Stimulated activated naive CD8-positive, alpha-beta T cell treated with anti-CD3 and anti-CD28 coated beads, Interleukin-15, Interleukin-2, amounts not matched to agents 100 U/mL and 50 U/mL, for 24 hours (primary cell): ENCODE results near the gene HAUS5.

Experiments
- ATAC-seq: fragments of 150-1000 bp; cut with Tn5 transposase; one replicate; pipeline ENCODE4 v1.10.0; 2021
- DNase-seq: peaks from one replicate; pipeline ENCODE4 v3.0.0; 2021

The HAUS5 gene

GRCh38 chr19:35607661-35608060 lies 4.9 kb upstream of the HAUS5 start:
- ATAC-seq (no peak), DNase-seq (no peak)

GRCh38 chr19:35608251-35608650 lies 4.3 kb upstream of the HAUS5 start:
- DNase-seq (no peak), ATAC-seq (no peak)

DNA sequence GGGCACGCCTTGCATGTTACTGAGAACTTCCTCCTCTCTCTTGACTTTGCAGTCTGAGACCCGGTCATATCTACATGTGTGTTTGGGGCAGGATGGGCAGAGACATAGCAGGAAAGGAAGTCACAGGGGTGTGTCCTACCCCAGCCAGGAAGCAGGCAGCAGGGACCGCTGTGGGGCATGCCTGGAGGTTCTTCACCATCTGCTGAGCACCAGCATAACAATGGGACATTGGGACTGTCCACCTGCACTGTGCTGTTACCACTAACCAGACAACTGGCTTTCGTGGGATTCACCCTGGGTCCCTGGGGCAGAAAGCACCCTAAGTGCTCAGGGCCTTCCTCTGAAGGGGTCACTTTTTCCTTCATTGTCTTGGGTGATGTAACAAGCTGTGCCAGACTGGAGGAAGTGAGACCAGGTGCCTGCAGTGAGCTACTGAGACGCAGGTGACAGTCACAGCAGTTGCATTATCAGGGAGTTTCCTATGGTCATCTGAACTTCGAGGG lies 2.6 kb upstream of the HAUS5 start:
- ATAC-seq (no peak), DNase-seq (no peak)

DNA sequence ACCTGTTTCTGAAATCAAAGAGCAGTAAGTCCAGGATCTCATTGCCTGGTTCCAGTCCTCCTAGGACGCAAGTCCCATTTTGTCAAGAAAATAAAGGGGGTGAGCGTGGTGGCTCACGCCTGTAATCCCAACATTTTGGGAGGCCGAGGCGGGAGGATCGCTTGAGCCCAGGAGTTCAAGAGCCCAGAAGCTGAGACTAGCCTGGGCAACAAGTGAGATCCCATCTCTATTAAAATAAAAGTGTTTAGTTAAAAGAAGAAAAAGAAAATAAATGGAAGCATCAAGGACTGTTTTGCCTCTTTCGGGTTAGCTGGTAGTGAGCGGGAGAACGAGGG lies 344 bp upstream of the HAUS5 start:
- DNase-seq (no peak), ATAC-seq (no peak)

DNA sequence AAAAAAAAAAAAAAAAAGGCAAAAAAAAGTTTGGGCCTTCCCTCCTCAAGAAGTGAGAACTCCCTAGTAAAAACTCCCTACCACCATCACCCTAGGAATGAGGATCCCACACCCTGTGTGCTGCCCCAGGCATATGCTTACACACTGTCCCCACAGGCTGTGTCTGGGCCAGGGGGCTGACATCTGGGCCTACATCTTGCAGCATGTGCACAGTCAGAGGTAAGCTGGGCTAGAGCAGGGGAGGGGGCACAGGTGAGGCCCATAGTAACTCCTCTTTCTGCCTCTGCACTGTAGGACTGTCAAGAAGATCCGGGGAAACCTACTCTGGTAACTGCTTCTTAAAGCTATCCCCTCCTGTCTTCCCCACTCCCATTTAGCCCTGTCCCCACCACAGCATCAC lies 1.0 kb downstream of the HAUS5 start:
- DNase-seq (no peak), ATAC-seq (no peak)

DNA sequence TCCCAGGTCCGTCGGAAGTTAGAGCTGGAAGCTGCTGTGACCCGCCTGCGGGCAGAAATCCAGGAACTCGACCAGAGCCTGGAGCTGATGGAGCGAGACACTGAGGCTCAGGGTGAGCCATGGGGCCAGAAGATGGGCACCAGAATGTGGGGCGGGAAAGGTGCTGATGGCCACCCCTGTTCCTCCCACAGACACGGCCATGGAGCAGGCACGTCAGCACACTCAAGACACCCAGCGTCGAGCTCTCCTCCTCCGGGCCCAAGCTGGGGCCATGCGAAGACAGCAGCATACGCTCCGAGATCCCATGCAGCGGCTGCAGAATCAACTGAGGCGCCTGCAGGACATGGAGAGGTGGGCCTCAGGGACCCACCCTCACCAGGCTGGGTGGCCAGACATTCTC lies 2.5 kb downstream of the HAUS5 start:
- no peak for DNase-seq

GRCh38 chr19:35618857-35619256 lies 6.3 kb downstream of the HAUS5 start:
- ATAC-seq (no peak), DNase-seq (no peak)

More for the DNA sequence above, 2.5 kb downstream of the HAUS5 start:
- no peak for ATAC-seq

GRCh38 chr19:35619290-35619923 lies 6.9 kb downstream of the HAUS5 start:
- ATAC-seq (no peak), DNase-seq (no peak)

DNA sequence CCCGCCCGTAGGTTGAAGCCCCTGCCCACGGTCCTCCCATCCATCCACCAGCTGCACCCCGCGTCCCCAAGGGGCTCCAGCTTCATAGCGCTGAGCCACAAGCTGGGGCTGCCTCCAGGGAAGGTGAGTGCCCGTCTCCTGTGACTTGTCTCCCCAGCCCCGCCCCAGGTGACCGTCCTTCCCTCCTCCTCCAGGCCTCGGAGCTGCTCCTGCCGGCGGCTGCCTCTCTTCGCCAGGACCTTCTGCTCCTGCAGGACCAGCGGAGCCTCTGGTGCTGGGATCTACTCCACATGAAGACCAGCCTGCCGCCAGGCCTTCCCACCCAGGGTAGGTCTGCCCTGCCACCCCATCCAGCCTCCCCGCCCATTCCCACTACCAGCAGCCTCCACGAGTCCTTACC lies 7.5 kb downstream of the HAUS5 start:
- DNase-seq (no peak), ATAC-seq (no peak)

DNA sequence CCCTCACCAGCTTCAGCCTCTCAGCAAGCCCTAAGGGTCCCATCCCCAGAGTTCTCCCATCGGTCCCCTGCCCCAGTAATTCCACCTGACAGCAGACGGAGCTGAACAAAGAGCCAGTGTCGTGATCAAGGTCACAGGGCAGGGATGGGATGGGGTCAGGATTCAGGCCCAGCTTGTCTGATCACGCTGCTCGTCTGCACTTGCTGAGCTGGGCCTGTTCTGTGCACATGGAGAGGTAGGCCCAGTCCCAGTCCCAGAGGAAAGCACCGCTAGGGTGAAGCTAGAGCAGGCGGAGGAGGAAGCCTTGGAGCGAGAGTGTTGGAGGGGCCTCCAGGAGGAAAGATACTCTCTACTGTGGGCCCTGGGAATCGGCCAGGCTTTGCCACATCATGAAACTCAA lies 9.2 kb downstream of the HAUS5 start:
- ATAC-seq (no peak), DNase-seq (no peak)

DNA sequence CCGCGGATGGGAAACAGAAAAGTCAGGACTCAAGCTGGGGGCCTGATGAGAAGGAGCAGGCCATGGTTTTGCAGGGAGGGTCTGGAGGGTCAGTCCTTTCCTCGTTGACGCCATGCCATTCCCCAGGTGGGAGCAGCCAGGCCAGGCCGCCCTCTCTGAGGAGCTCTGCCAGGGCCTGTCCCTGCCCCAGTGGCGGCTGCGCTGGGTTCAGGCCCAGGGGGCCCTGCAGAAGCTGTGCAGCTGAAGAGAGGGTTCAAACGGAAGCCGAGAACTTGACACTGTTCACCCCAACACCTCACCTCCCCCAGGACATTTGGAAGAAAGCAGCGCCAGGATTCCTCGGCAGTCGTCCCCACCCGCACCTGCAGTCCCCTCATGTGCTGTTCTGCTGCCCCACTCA lies 10.2 kb downstream of the HAUS5 start:
- no peak for DNase-seq
- ATAC-seq: no peak

- DNase-seq (no peak), ATAC-seq (no peak)
Observed at GRCh38 chr19:35623327-35624010, 10.9 kb downstream of the HAUS5 start.

DNA sequence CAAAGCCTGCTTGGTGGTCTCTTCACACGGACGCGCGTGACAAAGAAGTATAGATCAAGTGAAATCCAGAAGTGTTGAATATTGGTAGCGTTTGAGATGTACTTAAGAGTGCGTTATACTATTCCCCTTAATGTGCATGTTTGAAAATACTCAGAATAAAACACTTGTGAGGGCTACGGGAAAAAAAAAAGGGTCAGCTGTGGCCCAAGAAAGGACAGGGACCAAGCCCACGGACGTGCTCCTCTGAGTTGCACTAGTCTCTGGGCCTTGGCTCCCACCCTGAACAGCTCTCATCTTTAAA lies 15.7 kb downstream of the HAUS5 start:
- no peak for DNase-seq
- ATAC-seq: peak; percentile 17

DNA sequence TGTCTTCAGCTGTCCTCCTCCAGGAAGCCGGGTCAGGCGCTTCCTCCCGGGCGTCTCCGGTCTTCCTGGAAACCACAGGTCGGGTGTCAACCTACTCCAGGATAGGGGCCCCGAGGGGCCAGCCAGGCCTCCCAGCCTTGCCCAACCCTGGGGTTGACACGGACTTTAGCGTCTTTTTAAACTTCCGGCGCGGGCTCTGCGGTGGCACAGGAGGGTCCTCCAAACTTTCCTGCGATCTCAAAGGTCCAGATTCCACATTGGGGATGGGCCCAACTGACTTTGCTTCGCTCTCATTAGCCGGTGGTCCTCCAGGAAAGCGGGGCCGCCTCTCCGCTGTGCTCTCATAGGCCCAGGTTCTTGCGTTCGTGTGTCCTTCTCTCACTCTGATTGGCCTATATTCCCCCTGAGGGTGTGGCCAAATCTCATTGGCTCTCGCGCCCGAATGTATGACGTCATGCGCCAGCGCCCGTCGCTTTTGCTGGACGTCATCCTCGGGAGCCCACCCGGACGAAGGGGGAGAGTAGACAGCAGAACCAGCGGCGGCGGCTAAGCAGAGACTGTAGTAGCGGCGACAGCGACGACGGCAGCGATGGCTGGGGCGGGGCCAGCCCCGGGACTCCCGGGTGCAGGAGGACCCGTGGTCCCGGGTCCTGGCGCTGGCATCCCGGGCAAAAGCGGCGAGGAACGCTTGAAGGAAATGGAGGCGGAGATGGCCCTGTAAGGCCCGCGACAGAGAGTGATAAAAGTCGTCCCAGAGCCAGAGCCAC lies 16.2 kb downstream of the HAUS5 start, which contains the start of gene RBM42:
Gene RBM42, plus strand, starts transcription at position 472 of the 767 bp plus-strand sequence. Its CDS starts 118 bp downstream, at position 590.
- ATAC-seq: peak; percentile 100

GRCh38 chr19:35629332-35629633 lies 16.7 kb downstream of the HAUS5 start:
- ATAC-seq (no peak), DNase-seq (no peak)

More for the DNA sequence above, 16.2 kb downstream of the HAUS5 start, which contains the start of gene RBM42:
- DNase-seq: peak; percentile 98

DNA sequence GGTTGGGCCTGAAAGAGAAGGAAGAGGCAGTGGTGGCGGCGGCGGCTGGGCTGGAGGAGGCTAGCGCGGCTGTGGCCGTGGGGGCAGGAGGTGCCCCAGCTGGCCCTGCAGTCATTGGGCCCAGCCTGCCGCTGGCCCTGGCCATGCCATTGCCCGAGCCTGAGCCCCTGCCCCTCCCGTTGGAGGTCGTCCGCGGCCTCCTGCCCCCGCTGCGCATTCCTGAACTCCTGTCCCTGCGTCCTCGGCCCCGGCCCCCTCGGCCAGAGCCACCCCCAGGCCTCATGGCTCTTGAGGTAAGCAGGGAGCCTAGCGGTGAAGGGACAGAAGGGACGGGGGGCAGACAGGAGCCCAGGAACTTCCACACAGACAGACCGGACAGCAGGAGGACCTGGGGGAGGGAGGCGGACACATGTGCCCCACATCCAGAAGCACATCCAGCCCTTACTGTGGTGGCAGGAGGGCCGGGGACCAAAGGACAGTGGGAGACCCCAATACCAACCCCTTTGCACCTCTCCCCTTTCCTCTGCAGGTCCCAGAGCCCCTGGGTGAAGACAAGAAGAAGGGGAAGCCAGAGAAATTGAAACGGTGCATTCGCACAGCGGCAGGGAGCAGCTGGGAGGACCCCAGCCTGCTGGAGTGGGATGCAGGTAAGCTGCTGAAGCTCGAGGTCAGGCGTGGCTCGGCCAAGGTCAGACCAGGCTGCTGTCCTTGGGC lies 21.3 kb downstream of the HAUS5 start:
- no peak for ATAC-seq
- no peak for DNase-seq

GRCh38 chr19:35636651-35637050 lies 24.1 kb downstream of the HAUS5 start:
- DNase-seq: no peak
- ATAC-seq: no peak

- ATAC-seq (no peak), DNase-seq (no peak)
Observed at GRCh38 chr19:35637165-35637564, 24.6 kb downstream of the HAUS5 start.

DNA sequence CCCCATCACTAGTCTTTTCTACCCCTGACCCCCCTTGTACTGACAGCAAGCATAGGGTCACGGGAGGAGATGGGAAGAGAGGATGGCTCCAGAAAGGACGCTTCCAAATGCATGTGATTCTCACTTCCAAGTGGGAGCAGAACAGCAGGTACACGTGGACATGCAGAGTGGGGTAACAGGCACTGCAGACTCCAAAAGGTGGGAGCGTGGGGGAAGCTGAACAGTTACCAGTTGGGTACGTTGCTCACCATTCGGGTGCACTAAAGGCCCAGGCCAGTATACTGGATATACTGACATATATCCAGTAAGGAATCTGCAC lies 26.7 kb downstream of the HAUS5 start:
- no peak for DNase-seq
- ATAC-seq: no peak

DNA sequence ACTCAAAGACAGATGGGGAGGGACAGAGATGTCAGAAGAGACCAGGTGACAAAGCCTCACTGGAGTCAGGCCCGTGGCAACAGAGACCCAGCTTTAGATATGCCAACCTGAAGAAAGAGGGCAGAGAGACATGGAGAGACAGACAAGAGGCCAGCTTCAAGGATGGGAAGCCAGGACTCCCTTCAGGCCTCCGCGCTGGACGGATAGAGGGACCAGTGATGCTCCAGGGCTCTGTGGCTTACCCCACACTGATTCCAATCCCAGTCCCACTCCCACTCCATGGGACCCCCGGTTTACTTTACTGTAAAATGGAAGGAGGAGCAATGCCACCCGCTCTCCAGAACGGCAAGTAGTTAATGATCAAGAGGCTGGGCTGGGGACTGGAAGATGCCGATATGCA lies 27.3 kb downstream of the HAUS5 start:
- DNase-seq: no peak
- ATAC-seq: no peak

GRCh38 chr19:35641515-35642151 lies 29.1 kb downstream of the HAUS5 start, which contains the start of gene ETV2:
ETV2 (plus strand) TSS chr19:35641745; CDS start chr19:35642461, 716 bp downstream.
- DNase-seq: peak; percentile 77
- ATAC-seq: no peak

DNA sequence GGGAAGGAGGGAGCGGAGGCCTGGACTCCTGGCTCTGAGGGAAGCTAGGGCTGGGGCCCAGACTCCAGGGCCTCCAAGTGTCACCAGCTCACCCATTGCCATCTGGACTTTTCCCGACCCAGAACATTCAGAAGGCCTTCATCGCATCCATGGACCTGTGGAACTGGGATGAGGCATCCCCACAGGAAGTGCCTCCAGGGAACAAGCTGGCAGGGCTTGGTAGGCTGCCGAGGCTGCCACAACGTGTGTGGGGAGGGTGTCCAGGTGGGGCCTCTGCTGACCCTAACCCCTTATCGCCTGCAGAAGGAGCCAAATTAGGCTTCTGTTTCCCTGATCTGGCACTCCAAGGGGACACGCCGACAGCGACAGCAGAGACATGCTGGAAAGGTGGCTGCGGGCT lies 29.8 kb downstream of the HAUS5 start:
- DNase-seq (no peak), ATAC-seq (no peak)
